ENCODE results near the gene ACAP2. TPM values are rescaled to one million over a fixed set of nuclear protein-coding genes. Genes with fewer than 3 reads are reported as not detected.
A peak's percentile ranks its signal among the peaks of the same experiment; 100 is the strongest.
"Not testable (repeated sequence)": the region's sequence is repeated elsewhere in the genome, so short reads cannot be mapped to it uniquely, and the experiment has no call there.

ACAP2 gene
- polyA plus RNA-seq, 1 donor from 2014 or later: 71.3 TPM

GRCh38 chr3:195386739-195387138 lies 56.1 kb downstream of the ACAP2 start:
- Mint-ChIP-seq H3K4me3 (no peak overlapping the region), H3K27me3 (no peaks in the 10 kb centered on the region), H3K27ac (no peak overlapping the region), H3K36me3 (no peaks in the 10 kb centered on the region), H3K9me3 (no peaks in the 10 kb centered on the region), H3K4me1 (peaks cover 3 to 11% (median 7%) of the 10 kb centered on the region in 3 donors)

- H3K9me3 Mint-ChIP-seq: no peaks in the 10 kb centered on the region
- peaks cover 4% of the 10 kb centered on the region for H3K36me3 Mint-ChIP-seq
- no peak overlapping the region for H3K4me3 Mint-ChIP-seq
- peaks cover 3 to 12% (median 9%) of the 10 kb centered on the region in 3 donors for H3K4me1 Mint-ChIP-seq
- no peaks in the 10 kb centered on the region for H3K27me3 Mint-ChIP-seq
- no peak overlapping the region for H3K27ac Mint-ChIP-seq
These were observed 57.3 kb downstream of the ACAP2 start for GRCh38 chr3:195385526-195385925.

- Mint-ChIP-seq H3K27ac (no peak overlapping the region), H3K9me3 (no peaks in the 10 kb centered on the region), H3K36me3 (peaks cover 4% of the 10 kb centered on the region), H3K27me3 (no peaks in the 10 kb centered on the region), H3K4me1 (peaks cover 3 to 12% (median 9%) of the 10 kb centered on the region in 3 donors), H3K4me3 (no peak overlapping the region)
These were observed 57.9 kb downstream of the ACAP2 start for GRCh38 chr3:195384952-195385351.

- Mint-ChIP-seq H3K4me3 (no peak overlapping the region), H3K27me3 (no peaks in the 10 kb centered on the region), H3K4me1 (peaks cover 9 to 14% (median 12%) of the 10 kb centered on the region in 3 donors), H3K9me3 (no peaks in the 10 kb centered on the region), H3K36me3 (peaks cover 5% of the 10 kb centered on the region), H3K27ac (no peak overlapping the region)
These were observed 70.6 kb downstream of the ACAP2 start for GRCh38 chr3:195372220-195372619.

GRCh38 chr3:195366200-195366925 lies 76.5 kb downstream of the ACAP2 start:
- H3K4me1 Mint-ChIP-seq: peaks cover 16 to 34% (median 30%) of the 10 kb centered on the region in 3 donors
- no peak overlapping the region for H3K4me3 Mint-ChIP-seq
- no peaks in the 10 kb centered on the region for H3K9me3 Mint-ChIP-seq
- peaks cover 5% of the 10 kb centered on the region for H3K36me3 Mint-ChIP-seq
- H3K27ac Mint-ChIP-seq: no peak overlapping the region
- no peaks in the 10 kb centered on the region for H3K27me3 Mint-ChIP-seq

- Mint-ChIP-seq H3K27ac (no peak overlapping the region), H3K4me3 (no peak overlapping the region), H3K36me3 (peaks cover 2% of the 10 kb centered on the region), H3K4me1 (peaks cover 20 to 39% (median 30%) of the 10 kb centered on the region in 3 donors), H3K27me3 (no peaks in the 10 kb centered on the region), H3K9me3 (no peaks in the 10 kb centered on the region)
These were observed 77.4 kb downstream of the ACAP2 start for GRCh38 chr3:195365371-195365770.

GRCh38 chr3:195357797-195358196 lies 85.0 kb downstream of the ACAP2 start:
- peaks cover 22% of the 10 kb centered on the region for H3K36me3 Mint-ChIP-seq

GRCh38 chr3:195356151-195357086 lies 86.4 kb downstream of the ACAP2 start:
- no peak overlapping the region for H3K4me3 Mint-ChIP-seq
- peaks cover 20% of the 10 kb centered on the region for H3K36me3 Mint-ChIP-seq
- H3K9me3 Mint-ChIP-seq: peaks cover 2 to 7% (median 2%) of the 10 kb centered on the region in 3 donors
- peaks cover 24 to 32% (median 25%) of the 10 kb centered on the region in 3 donors for H3K4me1 Mint-ChIP-seq
- no peaks in the 10 kb centered on the region for H3K27me3 Mint-ChIP-seq
- H3K27ac Mint-ChIP-seq: peak overlapping the region in 1 of 3 donors; percentile 39

More at GRCh38 chr3:195357797-195358196, 85.0 kb downstream of the ACAP2 start:
- H3K4me1 Mint-ChIP-seq: peaks cover 28 to 45% (median 34%) of the 10 kb centered on the region in 3 donors
- H3K9me3 Mint-ChIP-seq, H3K27ac Mint-ChIP-seq, H3K4me3 Mint-ChIP-seq, H3K27me3 Mint-ChIP-seq: not testable (repeated sequence)

- peaks cover 20% of the 10 kb centered on the region for H3K36me3 Mint-ChIP-seq
These were observed 88.8 kb downstream of the ACAP2 start for GRCh38 chr3:195354009-195354408.

GRCh38 chr3:195352895-195353488 lies 89.8 kb downstream of the ACAP2 start:
- peaks cover 20% of the 10 kb centered on the region for H3K36me3 Mint-ChIP-seq
- H3K4me3 Mint-ChIP-seq: no peak overlapping the region
- H3K27ac Mint-ChIP-seq: peak overlapping the region in 1 of 3 donors; percentile 69
- peaks cover 5 to 17% (median 10%) of the 10 kb centered on the region in 3 donors for H3K4me1 Mint-ChIP-seq
- no peaks in the 10 kb centered on the region for H3K27me3 Mint-ChIP-seq
- H3K9me3 Mint-ChIP-seq: peaks cover 2 to 7% (median 2%) of the 10 kb centered on the region in 3 donors

More at GRCh38 chr3:195354009-195354408, 88.8 kb downstream of the ACAP2 start:
- H3K27me3 Mint-ChIP-seq, H3K4me3 Mint-ChIP-seq, H3K9me3 Mint-ChIP-seq, H3K27ac Mint-ChIP-seq: not testable (repeated sequence)
- peaks cover 13 to 15% (median 14%) of the 10 kb centered on the region in 3 donors for H3K4me1 Mint-ChIP-seq

GRCh38 chr3:195348426-195349115 lies 94.2 kb downstream of the ACAP2 start:
- H3K4me1 Mint-ChIP-seq: peaks cover 5 to 9% (median 6%) of the 10 kb centered on the region in 3 donors
- H3K9me3 Mint-ChIP-seq: peaks cover 0 to 2% (median 0%) of the 10 kb centered on the region in 3 donors
- H3K36me3 Mint-ChIP-seq: no peaks in the 10 kb centered on the region
- H3K27me3 Mint-ChIP-seq: no peaks in the 10 kb centered on the region
- no peak overlapping the region for H3K4me3 Mint-ChIP-seq
- peak overlapping the region in 1 of 3 donors; percentile 87 for H3K27ac Mint-ChIP-seq

- peaks cover 2% of the 10 kb centered on the region for H3K36me3 Mint-ChIP-seq
These were observed 105.1 kb downstream of the ACAP2 start for GRCh38 chr3:195337747-195338146.

GRCh38 chr3:195334967-195335366 lies 107.9 kb downstream of the ACAP2 start:
- H3K27me3 Mint-ChIP-seq: no peaks in the 10 kb centered on the region
- peaks cover 0 to 2% (median 0%) of the 10 kb centered on the region in 3 donors for H3K4me1 Mint-ChIP-seq
- H3K4me3 Mint-ChIP-seq: no peak overlapping the region
- no peaks in the 10 kb centered on the region for H3K9me3 Mint-ChIP-seq
- H3K27ac Mint-ChIP-seq: no peak overlapping the region
- H3K36me3 Mint-ChIP-seq: peaks cover 13% of the 10 kb centered on the region

More at GRCh38 chr3:195337747-195338146, 105.1 kb downstream of the ACAP2 start:
- H3K27me3 Mint-ChIP-seq: no peaks in the 10 kb centered on the region
- H3K4me1 Mint-ChIP-seq: peaks cover 0 to 6% (median 0%) of the 10 kb centered on the region in 3 donors
- peak overlapping the region in 1 of 4 donors; percentile 73 for H3K4me3 Mint-ChIP-seq
- H3K9me3 Mint-ChIP-seq: no peaks in the 10 kb centered on the region
- H3K27ac Mint-ChIP-seq: no peak overlapping the region

- Mint-ChIP-seq H3K27me3 (no peaks in the 10 kb centered on the region), H3K36me3 (peaks cover 32% of the 10 kb centered on the region), H3K27ac (no peak overlapping the region), H3K4me1 (peaks cover 0 to 5% (median 2%) of the 10 kb centered on the region in 3 donors), H3K9me3 (peaks cover 2 to 13% (median 3%) of the 10 kb centered on the region in 3 donors), H3K4me3 (no peak overlapping the region)
These were observed 123.8 kb downstream of the ACAP2 start for GRCh38 chr3:195319060-195319459.

Measured in IgD-negative memory B cell (primary cell).